ENCODE results near the gene NDUFAF2.

DNA sequence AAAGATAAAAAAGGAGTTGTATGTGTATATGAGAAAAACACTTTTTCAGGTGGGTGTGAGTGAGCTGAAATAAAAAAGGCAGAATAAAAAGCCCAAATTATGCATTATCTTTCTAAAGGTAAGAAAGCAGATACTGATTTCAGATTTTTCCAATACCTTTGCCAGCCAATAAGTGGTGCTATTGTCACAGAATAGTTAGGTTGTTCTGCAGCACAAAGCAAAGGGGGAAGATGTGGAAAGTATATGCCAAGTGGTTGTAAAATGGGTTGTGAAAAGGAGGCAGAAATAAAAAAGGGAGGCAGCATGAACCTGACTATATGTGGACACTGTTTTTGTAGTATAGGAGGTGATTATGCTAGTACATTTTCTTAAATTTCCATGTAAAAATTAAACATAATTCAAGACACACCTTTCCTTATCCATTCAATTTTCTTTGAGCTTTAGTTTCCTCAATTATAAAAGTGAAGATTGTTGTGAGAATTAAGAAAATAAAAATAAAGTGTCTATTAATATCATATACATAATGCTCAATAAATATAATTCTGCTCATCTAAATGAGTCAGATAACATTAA is 110.5 kb downstream of the NDUFAF2 start:
- no peak for TF ChIP-seq ZNF571 (tag by site-specific recombination; IDR thresholded peaks at IDR 0.05)
- TF ChIP-seq, protein P1, sequence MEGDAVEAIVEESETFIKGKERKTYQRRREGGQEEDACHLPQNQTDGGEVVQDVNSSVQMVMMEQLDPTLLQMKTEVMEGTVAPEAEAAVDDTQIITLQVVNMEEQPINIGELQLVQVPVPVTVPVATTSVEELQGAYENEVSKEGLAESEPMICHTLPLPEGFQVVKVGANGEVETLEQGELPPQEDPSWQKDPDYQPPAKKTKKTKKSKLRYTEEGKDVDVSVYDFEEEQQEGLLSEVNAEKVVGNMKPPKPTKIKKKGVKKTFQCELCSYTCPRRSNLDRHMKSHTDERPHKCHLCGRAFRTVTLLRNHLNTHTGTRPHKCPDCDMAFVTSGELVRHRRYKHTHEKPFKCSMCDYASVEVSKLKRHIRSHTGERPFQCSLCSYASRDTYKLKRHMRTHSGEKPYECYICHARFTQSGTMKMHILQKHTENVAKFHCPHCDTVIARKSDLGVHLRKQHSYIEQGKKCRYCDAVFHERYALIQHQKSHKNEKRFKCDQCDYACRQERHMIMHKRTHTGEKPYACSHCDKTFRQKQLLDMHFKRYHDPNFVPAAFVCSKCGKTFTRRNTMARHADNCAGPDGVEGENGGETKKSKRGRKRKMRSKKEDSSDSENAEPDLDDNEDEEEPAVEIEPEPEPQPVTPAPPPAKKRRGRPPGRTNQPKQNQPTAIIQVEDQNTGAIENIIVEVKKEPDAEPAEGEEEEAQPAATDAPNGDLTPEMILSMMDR (tag by site-specific recombination; IDR thresholded peaks at IDR 0.05), result peak; percentile 66; the same call in 1 of the 2 replicates
- no peak for TF ChIP-seq ZNF791 (tag by site-specific recombination; IDR thresholded peaks at IDR 0.05)

Measured in HEK293 (cell line).